Ureter (tissue), 1 donor: ENCODE measurements around the gene LAMA3. TPM values are rescaled to one million over a fixed set of nuclear protein-coding genes. Genes with fewer than 3 reads are reported as not detected.

Source experiments
- DNase-seq: peaks from one replicate; pipeline ENCODE4 v3.0.0-alpha.2; 2020; ENCODE audit warnings: low spot score
- total RNA-seq: library from RNA; stranded (reverse); gene quantifications from one replicate; pipeline ENCODE4 v1.2.4, GENCODE V29; 2023
- donor health status: DM: yes; HTN: yes; CAD: no.

Gene LAMA3
- total RNA-seq, 1 donor from 2014 or later: 28.7 TPM

- peak; percentile 39 for DNase-seq
Measured at GRCh38 chr18:23851470-23852002, 162.3 kb downstream of the LAMA3 start.

DNA sequence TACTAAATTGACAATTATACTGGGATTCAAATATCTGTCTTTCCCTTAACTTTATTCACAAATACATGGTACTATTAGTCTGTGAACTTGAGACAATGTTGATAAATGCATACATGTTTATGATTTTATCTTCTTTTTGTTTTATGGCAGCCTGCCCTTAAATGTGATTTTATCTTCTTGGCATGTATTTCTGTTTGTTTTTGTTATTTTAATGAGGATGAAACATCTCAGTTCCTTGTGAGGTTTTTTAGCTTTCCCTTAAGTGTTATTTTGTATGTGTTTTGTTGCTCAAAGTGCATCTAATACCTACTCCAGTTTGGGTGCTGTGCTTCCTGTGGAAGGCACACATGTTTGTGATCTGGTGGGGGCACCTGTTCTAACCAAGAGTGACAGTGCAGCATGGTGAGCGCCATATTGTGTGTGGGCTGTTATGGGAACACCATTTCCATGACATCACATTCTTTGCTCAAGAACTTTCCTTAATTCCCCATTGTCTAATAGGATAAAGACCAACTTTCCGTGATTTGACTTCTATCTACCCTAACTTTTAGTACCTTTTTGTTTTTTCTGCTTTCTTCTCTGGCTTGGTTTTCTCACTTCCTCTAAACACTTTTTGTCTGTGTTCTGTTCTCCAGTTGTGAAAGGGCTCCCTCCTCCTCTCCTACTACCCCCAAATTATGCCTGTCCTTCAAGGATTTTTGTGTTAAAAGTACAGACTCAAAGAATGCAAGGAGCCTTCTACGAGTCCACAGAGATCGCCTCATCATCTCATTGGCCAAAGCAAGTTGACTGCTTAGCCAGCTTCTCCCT lies 163.2 kb downstream of the LAMA3 start:
- DNase-seq: peak; percentile 18

DNA sequence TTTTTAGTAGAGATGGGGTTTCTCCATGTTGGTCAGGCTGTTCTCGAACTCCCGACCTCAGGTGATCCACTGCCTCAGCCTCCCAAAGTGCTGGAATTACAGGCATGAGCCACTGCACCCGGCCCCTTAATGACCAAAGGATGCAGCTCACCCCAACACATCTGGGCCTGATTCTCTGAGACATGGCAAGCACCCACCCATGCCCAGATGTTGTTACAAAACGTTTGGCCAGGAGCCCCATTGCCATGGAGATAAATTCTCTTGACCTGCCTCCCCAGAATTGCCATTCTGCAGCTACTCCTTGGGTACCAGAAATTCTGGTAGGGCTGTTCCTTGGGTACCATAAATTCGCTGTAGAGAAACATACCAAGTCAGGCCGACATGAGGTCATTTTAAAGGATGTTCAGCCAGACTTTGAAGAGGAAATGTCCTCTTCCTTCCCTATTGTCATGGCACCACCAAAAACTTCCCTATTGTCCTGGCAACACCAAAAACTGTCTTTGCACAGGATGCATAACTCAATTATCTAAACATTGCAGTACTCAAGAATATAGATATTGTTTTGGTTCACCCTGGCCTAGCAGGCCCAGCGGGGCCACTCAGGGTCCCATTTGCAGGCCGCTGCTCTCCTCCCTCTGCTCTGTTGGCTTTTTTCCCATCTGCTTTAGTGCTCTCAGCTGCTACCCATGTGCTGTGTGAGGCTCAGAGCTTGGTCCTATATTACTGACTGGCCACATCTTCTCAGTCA lies 164.4 kb downstream of the LAMA3 start:
- peak; percentile 34 for DNase-seq

GRCh38 chr18:23855721-23856120 lies 166.5 kb downstream of the LAMA3 start:
- DNase-seq: no peak

GRCh38 chr18:23856466-23857163 lies 167.4 kb downstream of the LAMA3 start:
- DNase-seq: peak; percentile 29

DNA sequence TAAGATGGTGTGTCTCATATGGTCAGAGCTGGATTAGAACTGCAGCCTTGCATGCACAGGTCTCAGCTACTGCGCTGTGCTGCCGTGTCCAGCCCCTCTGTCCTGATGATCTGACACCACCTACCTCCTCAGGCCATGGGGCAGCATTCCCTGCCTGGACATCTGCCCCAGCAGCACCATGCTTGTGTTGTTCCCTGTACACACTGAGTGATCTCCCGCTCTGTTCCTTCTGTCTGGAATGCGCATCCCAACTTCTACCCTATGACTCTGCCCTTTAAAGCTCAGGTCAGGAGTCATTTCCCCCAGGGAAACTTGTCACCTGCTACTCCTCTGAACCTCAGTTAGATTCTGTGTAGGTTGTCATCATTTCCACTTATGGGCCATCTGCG lies 167.9 kb downstream of the LAMA3 start:
- DNase-seq: peak; percentile 19

DNA sequence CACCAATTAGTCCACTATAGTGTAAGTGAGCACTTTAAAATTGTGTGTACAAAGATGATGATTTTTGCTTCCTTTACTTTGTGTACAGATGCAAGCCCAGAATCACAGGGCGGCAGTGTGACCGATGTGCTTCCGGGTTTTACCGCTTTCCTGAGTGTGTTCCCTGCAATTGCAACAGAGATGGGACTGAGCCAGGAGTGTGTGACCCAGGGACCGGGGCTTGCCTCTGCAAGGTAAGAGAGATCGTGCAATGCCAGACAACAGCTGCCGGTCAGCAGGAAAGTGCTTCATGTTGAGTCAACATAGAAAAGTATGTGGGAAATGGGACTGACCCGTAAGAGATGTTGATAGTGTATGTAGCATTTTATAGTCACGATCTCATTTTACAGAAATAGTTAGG lies 168.5 kb downstream of the LAMA3 start:
- peak; percentile 81 for DNase-seq

- peak; percentile 1 for DNase-seq
Measured at GRCh38 chr18:23859466-23860336, 170.4 kb downstream of the LAMA3 start.

DNA sequence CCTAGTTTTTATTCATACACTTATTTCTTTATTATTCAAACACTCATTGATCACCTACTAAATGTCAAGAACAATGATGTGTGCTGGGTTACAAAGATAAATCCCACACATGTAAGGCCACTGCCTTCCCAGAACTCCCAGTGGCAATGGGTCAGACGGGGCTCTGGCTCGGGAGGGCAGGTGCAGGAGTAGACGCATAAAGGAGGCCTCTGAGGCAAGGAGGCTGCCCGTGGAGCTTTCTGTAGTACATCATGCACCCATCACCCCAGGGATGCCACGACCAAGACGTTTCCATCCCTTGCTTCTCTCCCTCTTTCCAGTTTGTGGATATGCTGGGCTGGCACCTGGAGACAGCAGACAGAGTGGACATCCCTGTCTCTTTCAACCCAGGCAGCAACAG lies 172.1 kb downstream of the LAMA3 start:
- DNase-seq: peak; percentile 26

DNA sequence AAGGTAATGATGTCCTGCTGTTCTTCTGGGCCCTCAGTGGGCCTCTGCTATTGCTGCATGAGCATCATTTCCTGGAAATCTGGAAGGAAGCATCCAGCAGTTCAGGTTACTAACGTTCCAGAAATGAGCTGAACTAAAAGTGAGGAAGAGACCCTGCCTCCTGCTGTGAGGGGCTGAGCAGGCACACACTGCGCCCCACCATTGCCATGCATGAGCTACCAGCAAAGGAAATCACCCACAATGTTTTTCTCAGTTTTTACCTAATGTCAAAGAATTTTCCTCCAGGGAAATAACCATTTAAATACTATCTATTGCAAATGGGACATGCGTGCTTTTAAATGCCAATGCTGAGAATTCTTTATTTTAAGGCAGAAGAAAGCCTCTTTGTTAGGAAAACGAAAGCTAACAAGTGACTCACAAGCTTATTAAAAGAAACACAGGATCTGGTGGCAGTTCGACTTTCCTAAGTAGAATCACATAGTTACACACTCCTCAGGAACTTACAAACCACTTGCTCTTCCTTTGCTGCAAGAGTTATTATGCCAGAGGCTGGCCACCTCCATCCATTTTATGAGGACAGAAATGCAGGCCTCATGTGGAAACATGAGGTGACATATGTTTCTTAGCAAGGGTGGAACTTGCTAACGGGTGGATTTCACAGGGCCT lies 172.7 kb downstream of the LAMA3 start:
- peak; percentile 10 for DNase-seq

DNA sequence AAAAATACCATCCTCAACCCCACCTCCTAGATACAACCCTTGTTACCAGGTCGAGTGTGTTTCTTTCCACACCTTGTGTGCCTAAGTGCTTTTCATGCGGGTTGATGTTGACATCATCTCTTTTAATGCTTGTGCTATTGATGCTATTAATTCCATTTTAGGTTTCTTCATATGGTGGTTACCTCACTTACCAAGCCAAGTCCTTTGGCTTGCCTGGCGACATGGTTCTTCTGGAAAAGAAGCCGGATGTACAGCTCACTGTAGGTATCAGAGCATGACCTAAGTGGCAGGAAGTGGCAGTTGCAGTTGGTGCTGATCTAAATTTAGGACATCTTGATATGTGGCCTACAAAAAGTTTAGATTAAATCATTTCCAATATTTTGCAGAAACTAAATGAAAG lies 175.4 kb downstream of the LAMA3 start:
- DNase-seq: peak; percentile 39

GRCh38 chr18:23867006-23867405 lies 177.8 kb downstream of the LAMA3 start:
- peak; percentile 22 for DNase-seq

DNA sequence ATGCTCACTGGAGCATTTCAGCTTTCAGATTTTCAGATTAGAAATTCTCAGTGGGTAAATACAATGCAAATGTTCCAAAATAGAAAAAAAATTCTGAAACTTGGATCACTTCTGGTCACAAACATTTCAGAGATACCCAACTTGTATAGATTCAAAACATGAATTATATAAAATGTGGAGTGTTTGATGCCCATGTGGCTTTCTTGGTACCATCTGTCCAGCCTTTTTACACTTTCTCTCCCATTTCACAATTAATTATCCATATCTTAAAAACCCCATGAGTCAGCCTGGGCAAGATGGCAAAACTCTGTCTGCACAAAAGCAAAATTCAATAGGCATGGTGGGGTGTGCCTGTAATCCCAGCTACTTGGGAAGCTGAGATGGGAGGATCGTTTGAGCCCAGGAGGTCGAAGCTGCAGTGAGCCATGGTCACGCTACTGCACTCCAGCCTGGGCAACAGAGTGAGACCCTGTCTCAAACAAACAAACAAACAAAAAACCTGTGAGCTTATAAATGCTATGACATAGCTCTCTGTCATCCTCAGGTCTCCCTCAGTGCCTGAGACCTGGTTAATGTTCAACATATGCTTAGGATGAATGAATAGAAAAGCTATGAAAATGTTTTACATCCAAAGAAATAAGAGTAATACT lies 179.0 kb downstream of the LAMA3 start:
- no peak for DNase-seq

DNA sequence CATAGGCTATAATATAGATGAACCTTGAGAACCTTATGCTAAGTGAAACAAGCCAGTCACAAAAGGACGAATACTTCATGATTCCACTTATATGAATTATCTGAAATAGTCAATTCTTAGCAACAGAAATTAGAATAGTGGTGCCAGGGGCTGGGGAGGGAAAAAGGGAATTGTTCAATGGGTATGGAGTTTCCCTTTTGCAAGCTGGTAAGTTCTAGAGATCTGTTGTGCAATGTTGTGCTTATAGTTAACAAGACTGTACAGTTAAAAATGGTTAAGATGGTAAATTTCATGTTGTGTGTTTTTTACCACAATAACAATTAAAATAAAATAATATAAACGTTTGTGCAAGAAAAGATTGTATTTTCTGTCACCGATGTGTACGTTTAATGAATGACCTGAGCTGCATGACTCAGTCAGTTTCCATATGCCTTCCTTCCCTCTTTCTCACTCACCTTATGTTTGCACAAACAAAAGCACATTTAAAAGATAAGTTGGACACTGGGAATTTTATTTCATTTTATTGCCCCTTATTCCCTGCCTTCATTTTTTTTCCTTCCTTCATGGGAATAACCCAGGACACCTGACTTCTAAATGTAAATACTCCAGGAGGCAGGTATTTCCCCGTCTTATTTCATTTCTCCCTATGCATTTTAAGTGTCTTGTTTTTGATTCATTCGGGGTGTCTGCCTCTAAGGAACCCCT lies 181.6 kb downstream of the LAMA3 start:
- no peak for DNase-seq

DNA sequence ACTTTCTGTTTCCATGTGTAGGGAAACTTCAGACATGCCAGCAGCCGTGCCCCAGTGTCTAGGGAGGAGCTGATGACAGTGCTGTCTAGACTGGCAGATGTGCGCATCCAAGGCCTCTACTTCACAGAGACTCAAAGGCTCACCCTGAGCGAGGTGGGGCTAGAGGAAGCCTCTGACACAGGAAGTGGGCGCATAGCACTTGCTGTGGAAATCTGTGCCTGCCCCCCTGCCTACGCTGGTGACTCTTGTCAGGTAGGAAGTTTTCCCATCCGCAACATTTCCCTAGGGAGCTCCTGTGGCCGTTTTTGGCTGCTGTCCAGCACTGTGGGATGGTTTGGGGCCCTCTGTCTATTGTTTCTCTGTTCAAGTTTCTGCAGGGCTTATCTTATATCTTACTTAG lies 182.2 kb downstream of the LAMA3 start:
- no peak for DNase-seq

- DNase-seq: peak; percentile 79
Measured at GRCh38 chr18:23872701-23873550, 183.7 kb downstream of the LAMA3 start.

- no peak for DNase-seq
Measured at GRCh38 chr18:23875966-23876895, 187.0 kb downstream of the LAMA3 start.
